Activated T-cell treated with anti-CD3 and anti-CD28 coated beads, Interleukin-2, amount 50 U/mL, for 72 hours (primary cell): Measurements from ENCODE around the gene SNX6. TPM values are rescaled to one million over a fixed set of nuclear protein-coding genes. Genes with fewer than 3 reads are reported as not detected.

Experiments
- ATAC-seq, 2 donors: fragments of 150-1000 bp; cut with Tn5 transposase; replicated peaks in 1 of 2; 2 replicates each; pipeline ENCODE4 v1.10.0; 2021; ENCODE audit warnings: moderate library complexity in 2 of 2, mild to moderate bottlenecking in 1 of 2
- DNase-seq, 2 donors: peaks; one replicate each; pipeline ENCODE4 v3.0.0; 2021 to 2022; ENCODE audit warnings: mixed read lengths in 1 of 2
- H3K27ac Mint-ChIP-seq: one replicate; pipeline ENCODE4 v1.8.0; 2022; ENCODE audit warnings: mild to moderate bottlenecking, moderate library complexity, mixed read lengths
- H3K27me3 Mint-ChIP-seq: one replicate; pipeline ENCODE4 v1.8.0; 2022; ENCODE audit warnings: low read depth, mixed read lengths
- H3K36me3 Mint-ChIP-seq, 2 donors: one replicate each; pipeline ENCODE4 v1.8.0; 2022; ENCODE audit warnings: mixed read lengths in 2 of 2, mild to moderate bottlenecking in 1 of 2; ENCODE audit not compliant: insufficient read depth in 2 of 2
- H3K4me1 Mint-ChIP-seq: one replicate; pipeline ENCODE4 v1.8.0; 2022; ENCODE audit warnings: low read depth, mixed read lengths
- H3K4me3 Mint-ChIP-seq, 2 donors: one replicate each; pipeline ENCODE4 v1.8.0; 2022; ENCODE audit warnings: mild to moderate bottlenecking in 2 of 2, mixed read lengths in 2 of 2, moderate library complexity in 2 of 2
- H3K9me3 Mint-ChIP-seq, 2 donors: one replicate each; pipeline ENCODE4 v1.8.0; 2022; ENCODE audit warnings: mixed read lengths in 2 of 2
- total RNA-seq, 2 donors: library from RNA; stranded (reverse); gene quantifications; one replicate each; pipeline ENCODE4 v1.2.3, GENCODE V29; 2022

Gene SNX6
- total RNA-seq, 2 donors from 2014 or later: 90.9 to 93.9 TPM

DNA sequence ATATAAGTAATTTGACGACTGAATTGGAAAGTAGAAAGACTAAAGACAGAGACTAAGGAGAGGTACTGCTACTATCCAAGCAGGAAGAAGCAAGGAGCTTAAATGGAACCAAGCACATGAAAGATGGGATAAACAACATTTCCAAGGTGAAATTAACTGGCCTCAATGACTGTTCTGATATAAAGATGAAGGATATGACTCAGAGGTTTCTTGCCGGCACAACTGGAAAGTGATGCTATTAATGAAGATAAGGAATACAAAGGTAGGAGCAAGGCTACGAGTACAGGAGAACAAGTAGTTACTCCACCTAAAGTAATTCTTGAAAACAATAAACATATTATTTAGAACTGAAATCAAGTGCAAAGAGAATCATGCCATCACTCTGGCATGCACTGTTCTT, 6.4 kb downstream of the SNX6 start:
- Mint-ChIP-seq H3K36me3 (peaks cover 6 to 11% of the 10 kb centered on the region in 2 donors), H3K4me3 (no peak overlapping the region), H3K27ac (peak overlapping the region; percentile 74), H3K9me3 (no peaks in the 10 kb centered on the region), H3K4me1 (peaks cover 32% of the 10 kb centered on the region), H3K27me3 (no peaks in the 10 kb centered on the region)
- ATAC-seq: no peak
- no peak for DNase-seq

DNA sequence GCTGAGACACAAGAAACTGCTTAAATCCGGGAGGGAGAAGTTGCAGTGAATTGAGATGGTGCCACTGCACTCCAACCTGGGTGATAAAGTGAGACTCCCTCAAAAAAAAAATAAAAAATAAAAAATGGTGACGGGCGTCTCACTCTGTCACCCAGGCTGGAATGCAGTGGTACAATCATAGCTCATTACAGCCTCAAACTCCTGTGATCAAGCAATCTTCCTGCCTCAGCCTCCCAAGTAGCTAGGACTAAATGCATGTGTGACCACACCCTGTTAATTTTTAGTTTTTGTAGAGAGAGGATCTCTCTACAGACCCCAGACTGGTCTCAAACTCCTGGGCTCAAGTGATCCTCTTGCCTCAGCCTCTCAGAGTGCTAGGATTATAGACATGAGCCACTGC, 9.1 kb downstream of the SNX6 start:
- ATAC-seq (no peak), DNase-seq (no peak)
- peaks cover 7 to 11% of the 10 kb centered on the region in 2 donors for H3K36me3 Mint-ChIP-seq
- H3K4me1 Mint-ChIP-seq: peaks cover 23% of the 10 kb centered on the region
- no peaks in the 10 kb centered on the region for H3K9me3 Mint-ChIP-seq
- no peak overlapping the region for H3K27ac Mint-ChIP-seq
- H3K27me3 Mint-ChIP-seq: no peaks in the 10 kb centered on the region
- no peak overlapping the region for H3K4me3 Mint-ChIP-seq

DNA sequence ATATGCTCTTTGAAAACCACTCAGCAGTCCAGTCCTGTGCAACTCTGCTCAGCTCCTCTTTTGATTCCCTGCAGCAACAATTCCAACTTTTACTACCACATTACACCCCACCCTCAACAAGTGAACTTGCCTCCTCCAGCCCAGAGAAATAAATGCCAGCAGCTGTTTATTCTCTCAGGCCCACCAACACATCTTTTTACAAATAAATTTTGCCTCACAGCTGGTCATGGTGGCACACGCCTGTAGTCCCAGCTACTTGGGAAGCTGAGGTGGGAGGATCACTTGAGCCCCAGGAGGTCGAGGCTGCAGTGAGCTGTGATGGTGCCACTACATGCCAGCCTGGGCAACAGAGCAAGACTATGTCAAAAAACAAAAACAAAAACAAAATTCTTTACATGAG, 9.8 kb downstream of the SNX6 start:
- DNase-seq: no peak
- H3K36me3 Mint-ChIP-seq: peaks cover 7 to 16% of the 10 kb centered on the region in 2 donors
- no peaks in the 10 kb centered on the region for H3K27me3 Mint-ChIP-seq
- H3K9me3 Mint-ChIP-seq: no peaks in the 10 kb centered on the region
- no peak overlapping the region for H3K4me3 Mint-ChIP-seq
- peaks cover 28% of the 10 kb centered on the region for H3K4me1 Mint-ChIP-seq
- ATAC-seq: no peak
- no peak overlapping the region for H3K27ac Mint-ChIP-seq

DNA sequence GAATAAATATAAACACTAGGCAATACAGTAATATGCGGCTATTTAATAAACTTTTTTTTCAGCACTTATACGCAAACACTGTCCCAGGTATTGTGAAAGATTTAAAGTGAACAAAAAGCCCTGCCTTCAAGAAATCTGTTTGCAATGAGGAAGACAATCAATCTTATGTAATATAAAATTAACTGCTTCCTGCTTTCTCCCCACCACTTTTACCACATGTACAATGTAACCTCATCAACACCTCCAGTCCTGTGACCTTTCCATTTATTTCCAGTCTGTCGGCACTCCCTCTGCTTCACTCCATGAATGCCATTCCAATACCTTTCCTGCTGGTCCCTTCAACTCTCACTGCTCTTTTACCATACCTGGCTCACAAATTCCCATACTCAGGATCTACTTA, 10.5 kb downstream of the SNX6 start:
- no peaks in the 10 kb centered on the region for H3K27me3 Mint-ChIP-seq
- H3K36me3 Mint-ChIP-seq: peaks cover 7 to 16% of the 10 kb centered on the region in 2 donors
- DNase-seq (no peak), ATAC-seq (no peak)
- no peak overlapping the region for H3K4me3 Mint-ChIP-seq
- no peaks in the 10 kb centered on the region for H3K9me3 Mint-ChIP-seq
- peaks cover 32% of the 10 kb centered on the region for H3K4me1 Mint-ChIP-seq
- no peak overlapping the region for H3K27ac Mint-ChIP-seq

DNA sequence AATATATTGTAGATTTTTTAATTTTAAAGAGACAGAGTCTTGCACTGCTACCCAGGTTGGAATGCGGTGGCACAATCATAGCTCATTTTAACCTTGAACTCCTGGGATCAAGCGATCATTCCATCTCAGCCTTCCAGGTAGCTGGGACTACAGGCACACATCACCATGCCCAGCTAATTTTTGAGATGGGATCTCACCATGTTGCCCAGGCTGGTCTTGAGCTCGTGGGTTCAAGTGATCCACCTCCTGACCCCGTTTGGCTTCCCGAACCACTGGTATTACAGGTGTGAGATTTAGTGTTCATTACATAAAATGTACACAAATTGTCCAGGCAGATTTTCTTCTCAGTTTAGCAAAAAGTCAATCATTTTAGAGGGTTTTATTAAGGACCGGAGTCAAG, 13.6 kb downstream of the SNX6 start:
- H3K4me3 Mint-ChIP-seq: no peak overlapping the region
- no peak for DNase-seq
- no peak for ATAC-seq
- peaks cover 2 to 21% of the 10 kb centered on the region in 2 donors for H3K36me3 Mint-ChIP-seq
- H3K4me1 Mint-ChIP-seq: peaks cover 36% of the 10 kb centered on the region
- no peak overlapping the region for H3K27ac Mint-ChIP-seq
- H3K9me3 Mint-ChIP-seq: no peaks in the 10 kb centered on the region
- H3K27me3 Mint-ChIP-seq: no peaks in the 10 kb centered on the region

DNA sequence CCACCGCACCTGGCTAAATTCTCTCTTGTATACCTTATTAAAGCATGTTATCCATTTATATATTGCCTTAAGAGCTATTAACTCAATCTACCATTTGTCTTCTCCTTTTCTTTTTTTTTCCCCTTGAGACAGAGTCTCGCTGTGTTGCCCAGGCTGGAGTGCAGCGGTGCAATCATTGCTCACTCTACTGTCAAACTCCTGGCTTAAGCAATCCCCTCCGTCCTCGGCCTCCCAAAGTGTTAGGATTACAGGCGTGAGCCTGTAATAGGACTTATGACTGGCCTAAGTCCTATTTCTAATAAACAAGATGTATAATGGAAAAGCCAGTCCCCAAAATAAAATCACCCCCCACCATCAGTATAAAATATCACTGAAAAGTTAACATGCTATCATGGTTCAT, 14.4 kb downstream of the SNX6 start:
- Mint-ChIP-seq H3K27ac (no peak overlapping the region), H3K4me1 (peaks cover 36% of the 10 kb centered on the region), H3K36me3 (peaks cover 2 to 21% of the 10 kb centered on the region in 2 donors), H3K4me3 (no peak overlapping the region), H3K27me3 (no peaks in the 10 kb centered on the region), H3K9me3 (no peaks in the 10 kb centered on the region)
- DNase-seq (no peak), ATAC-seq (no peak)

DNA sequence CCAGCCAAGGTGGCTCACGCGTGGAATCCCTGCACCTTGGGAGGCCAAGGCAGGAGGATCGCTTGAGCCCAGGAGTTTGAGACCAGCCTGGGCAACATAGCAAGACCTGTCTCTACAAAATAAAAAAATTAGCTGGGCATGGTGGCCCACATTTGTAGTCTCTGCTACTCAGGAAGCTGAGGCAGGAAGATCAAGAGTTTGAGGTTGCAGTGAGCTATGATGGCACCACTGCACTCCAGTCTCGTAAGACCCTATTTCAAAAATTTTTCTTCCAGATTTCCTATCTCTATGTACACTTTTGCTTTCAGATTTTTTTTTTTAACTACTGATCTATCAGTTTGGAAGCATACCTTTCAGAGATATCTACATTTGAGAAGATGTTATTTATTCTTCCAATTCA, 15.3 kb downstream of the SNX6 start:
- DNase-seq (no peak), ATAC-seq (no peak)
- no peak overlapping the region for H3K4me3 Mint-ChIP-seq
- no peaks in the 10 kb centered on the region for H3K9me3 Mint-ChIP-seq
- peak overlapping the region; percentile 95 for H3K27ac Mint-ChIP-seq
- H3K4me1 Mint-ChIP-seq: peaks cover 29% of the 10 kb centered on the region
- H3K36me3 Mint-ChIP-seq: peaks cover 2 to 17% of the 10 kb centered on the region in 2 donors
- no peaks in the 10 kb centered on the region for H3K27me3 Mint-ChIP-seq

DNA sequence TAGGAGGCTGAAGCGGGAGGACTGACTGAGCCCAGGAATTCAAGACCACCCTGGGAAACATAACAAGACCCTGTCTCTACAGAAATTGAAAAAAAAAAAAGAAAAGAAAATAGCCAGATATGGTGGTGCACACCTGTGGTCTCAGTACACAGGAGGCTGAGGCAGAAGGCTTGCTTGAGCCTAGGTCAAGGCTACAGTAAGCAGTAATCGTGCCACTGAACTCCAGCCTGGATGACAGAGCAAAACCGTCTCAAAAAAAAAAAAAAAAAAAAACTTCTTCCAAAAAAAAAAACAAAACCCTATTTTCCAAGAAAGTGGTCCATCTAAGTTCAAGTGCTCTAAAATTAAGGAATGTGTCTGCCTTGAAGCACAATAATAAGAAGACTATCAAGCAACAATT, 19.8 kb downstream of the SNX6 start:
- Mint-ChIP-seq H3K36me3 (peaks cover 6 to 15% of the 10 kb centered on the region in 2 donors), H3K27me3 (no peaks in the 10 kb centered on the region), H3K4me1 (peaks cover 19% of the 10 kb centered on the region), H3K27ac (peak overlapping the region; percentile 60), H3K4me3 (no peak overlapping the region), H3K9me3 (no peaks in the 10 kb centered on the region)
- ATAC-seq: no peak
- no peak for DNase-seq

DNA sequence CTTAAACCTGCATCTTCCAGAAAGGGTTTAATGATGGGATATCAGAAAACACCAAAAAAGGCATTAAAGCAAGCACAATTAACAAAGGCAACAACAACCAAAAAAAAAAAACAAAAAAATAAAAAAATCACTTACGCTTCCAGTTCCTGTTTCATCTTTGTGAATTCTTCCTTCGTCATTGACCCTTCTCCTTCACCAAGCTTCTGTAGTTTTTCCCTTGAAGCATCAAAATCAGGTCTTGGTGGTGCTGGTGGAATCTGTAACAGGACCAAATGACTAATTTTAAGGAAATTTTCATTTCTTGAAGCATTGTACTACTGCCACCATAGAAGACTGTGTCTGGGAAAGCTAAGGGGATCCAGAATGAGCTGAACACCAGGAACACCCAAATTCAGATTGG, 24.5 kb downstream of the SNX6 start:
- ATAC-seq: no peak
- no peaks in the 10 kb centered on the region for H3K4me1 Mint-ChIP-seq
- peaks cover 8 to 27% of the 10 kb centered on the region in 2 donors for H3K36me3 Mint-ChIP-seq

DNA sequence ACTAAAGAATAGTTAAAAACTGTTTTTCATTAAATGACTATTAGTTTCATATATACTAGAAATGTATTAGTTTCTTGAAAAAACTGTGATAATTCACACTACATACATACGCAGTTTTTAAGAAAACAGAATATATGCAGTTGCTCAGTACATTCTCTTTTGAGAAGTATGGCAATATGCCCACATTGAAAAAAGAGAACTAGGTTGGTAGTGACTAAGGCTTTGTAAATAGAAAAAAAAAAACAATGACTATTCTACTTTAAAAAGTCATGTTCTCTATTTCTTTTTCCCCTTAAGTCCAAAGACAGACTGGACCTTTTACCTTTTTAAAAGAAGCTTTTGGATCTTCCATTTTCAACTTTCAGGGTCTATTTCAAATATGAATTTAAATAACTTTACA, 25.0 kb downstream of the SNX6 start:
- Mint-ChIP-seq H3K36me3 (peaks cover 8 to 31% of the 10 kb centered on the region in 2 donors), H3K4me1 (no peaks in the 10 kb centered on the region), H3K4me3 (no peak overlapping the region), H3K9me3 (no peaks in the 10 kb centered on the region), H3K27ac (peak overlapping the region; percentile 73), H3K27me3 (no peaks in the 10 kb centered on the region)
- ATAC-seq: no peak
- no peak for DNase-seq

More for the DNA sequence above, 24.5 kb downstream of the SNX6 start:
- DNase-seq: no peak
- H3K27me3 Mint-ChIP-seq: no peaks in the 10 kb centered on the region
- H3K4me3 Mint-ChIP-seq: no peak overlapping the region
- H3K9me3 Mint-ChIP-seq: no peaks in the 10 kb centered on the region
- H3K27ac Mint-ChIP-seq: peak overlapping the region; percentile 73

DNA sequence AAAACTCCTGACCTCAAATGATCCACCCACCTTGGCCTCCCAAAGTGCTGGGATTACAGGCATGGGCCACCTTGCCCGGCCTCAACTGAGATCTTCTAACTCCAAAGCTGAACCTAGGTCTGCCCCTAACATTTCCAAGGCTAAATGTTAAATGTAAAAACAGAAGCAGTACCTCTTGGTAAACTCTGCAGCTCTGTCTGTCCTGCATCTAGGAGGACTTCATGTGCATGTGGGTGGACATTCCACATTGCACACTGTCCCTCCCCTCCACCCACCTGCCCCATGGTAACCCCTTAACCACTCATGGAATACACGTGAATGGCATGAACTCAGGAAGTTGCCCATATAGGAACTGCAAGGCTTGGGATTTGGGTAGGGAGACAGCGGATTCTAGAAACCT, 33.1 kb downstream of the SNX6 start:
- H3K27ac Mint-ChIP-seq: no peak overlapping the region
- no peaks in the 10 kb centered on the region for H3K4me1 Mint-ChIP-seq
- peaks cover 2 to 37% of the 10 kb centered on the region in 2 donors for H3K36me3 Mint-ChIP-seq
- H3K4me3 Mint-ChIP-seq: no peak overlapping the region
- H3K9me3 Mint-ChIP-seq: no peaks in the 10 kb centered on the region
- ATAC-seq: no peak
- no peaks in the 10 kb centered on the region for H3K27me3 Mint-ChIP-seq
- DNase-seq: no peak

DNA sequence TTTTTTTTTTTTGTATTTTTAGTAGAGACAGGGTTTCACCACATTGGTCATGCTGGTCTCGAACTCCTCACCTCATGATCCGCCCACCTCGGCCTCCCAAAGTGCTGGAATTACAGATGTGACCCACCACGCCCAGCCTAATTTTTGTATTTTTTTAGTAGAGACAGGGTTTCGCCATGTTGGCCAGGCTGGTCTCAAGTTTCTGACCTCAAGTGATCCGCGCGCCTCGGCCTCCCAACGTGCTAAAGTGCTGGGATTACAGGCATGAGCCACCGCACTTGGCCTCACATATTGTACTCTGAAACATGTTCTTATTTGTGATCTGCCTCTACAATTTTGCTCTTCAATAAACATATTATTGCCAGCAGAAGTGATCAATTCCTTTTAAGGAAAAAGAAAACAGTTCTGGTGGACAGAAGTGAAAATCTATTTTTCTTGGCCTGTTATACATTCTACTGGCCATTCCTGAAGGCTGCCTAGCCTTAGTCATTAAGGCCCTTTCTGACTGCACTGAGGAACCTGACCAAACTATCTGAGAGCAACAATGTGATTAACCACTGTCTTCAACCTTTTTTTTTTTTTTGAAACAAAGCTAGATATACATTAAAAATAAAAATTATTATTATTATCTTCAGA, 36.1 kb downstream of the SNX6 start:
- Mint-ChIP-seq H3K36me3 (peaks cover 5 to 29% of the 10 kb centered on the region in 2 donors), H3K27ac (no peak overlapping the region), H3K27me3 (no peaks in the 10 kb centered on the region), H3K4me1 (no peaks in the 10 kb centered on the region), H3K4me3 (no peak overlapping the region), H3K9me3 (no peaks in the 10 kb centered on the region)
- ATAC-seq: no peak
- DNase-seq: no peak

DNA sequence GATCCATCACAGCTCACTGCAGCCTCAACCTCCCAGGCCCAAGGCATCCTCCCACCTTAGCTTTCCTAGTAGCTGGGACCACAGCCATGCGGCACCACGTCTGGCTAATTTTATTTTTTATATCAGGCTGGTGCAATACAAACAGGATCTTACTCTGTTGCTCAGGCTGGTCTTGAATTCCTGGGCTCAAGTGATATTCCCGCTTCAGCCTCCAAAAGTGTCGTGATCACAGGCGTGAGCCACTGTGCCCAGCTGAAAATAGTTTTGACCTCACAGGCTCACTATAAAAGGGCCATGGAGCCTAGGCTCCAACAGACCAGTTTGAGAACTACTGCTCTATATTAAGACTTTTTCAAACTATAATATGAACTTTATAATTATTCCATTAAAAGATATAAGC, 37.3 kb downstream of the SNX6 start:
- ATAC-seq (no peak), DNase-seq (no peak)
- H3K9me3 Mint-ChIP-seq: no peaks in the 10 kb centered on the region
- H3K4me1 Mint-ChIP-seq: no peaks in the 10 kb centered on the region
- H3K36me3 Mint-ChIP-seq: peaks cover 7 to 33% of the 10 kb centered on the region in 2 donors
- H3K27ac Mint-ChIP-seq: no peak overlapping the region
- no peak overlapping the region for H3K4me3 Mint-ChIP-seq
- no peaks in the 10 kb centered on the region for H3K27me3 Mint-ChIP-seq

DNA sequence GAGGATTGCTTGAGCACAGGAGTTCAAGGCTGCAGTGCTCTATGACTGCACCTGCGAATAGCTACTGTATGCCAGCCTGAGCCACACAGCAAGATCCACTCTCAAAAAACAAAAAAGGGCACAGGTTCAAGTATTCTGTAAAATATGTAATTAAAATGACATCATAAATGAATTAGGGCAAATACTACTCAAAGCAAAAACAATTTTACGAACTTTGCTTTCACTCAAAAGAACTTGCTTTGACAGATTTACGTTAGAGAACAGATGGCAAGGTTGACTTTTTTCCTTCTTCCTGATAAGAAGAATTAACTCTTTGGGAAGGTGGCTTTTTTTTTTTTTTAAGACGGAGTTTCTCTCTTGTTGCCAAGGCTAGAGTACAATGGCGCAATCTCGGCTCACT, 46.4 kb downstream of the SNX6 start:
- H3K9me3 Mint-ChIP-seq: no peaks in the 10 kb centered on the region
- H3K27me3 Mint-ChIP-seq: no peaks in the 10 kb centered on the region
- ATAC-seq: no peak
- no peak overlapping the region for H3K27ac Mint-ChIP-seq
- H3K36me3 Mint-ChIP-seq: peaks cover 1 to 22% of the 10 kb centered on the region in 2 donors
- no peak for DNase-seq
- no peak overlapping the region for H3K4me3 Mint-ChIP-seq
- no peaks in the 10 kb centered on the region for H3K4me1 Mint-ChIP-seq
